HCT116 (cell line): ENCODE measurements around the gene TIPRL. TPM values are rescaled to one million over a fixed set of nuclear protein-coding genes. Genes with fewer than 3 reads are reported as not detected.
"Not testable (repeated sequence)": the region's sequence is repeated elsewhere in the genome, so short reads cannot be mapped to it uniquely, and the experiment has no call there.

Source experiments
- ATAC-seq: fragments of 200-7000 bp; cut with Tn5 transposase; 2 replicates; pipeline ENCODE4 v1.9.1; 2020; ENCODE audit warnings: mild to moderate bottlenecking, moderate library complexity
- BruUV-seq: library from RNA; stranded (reverse); fragments of 400-500 nt; replicated peaks from 2 replicates; lab custom pipeline; 2021; lab: Mats Ljungman, UMichigan
- CTCF ChIA-PET: fragments of 300-600 bp; sonication (Branson Sonifier 250); formaldehyde crosslinking; loops from one replicate; lab custom pipeline; 2021; ENCODE audit warnings: antibody characterized with exemption; lab: Charles Lee
- POLR2A ChIA-PET: fragments of 300-600, 350-600 bp; sonication (Branson Sonifier 250); formaldehyde crosslinking; loops from one replicate; lab custom pipeline; 2021; ENCODE audit warnings: antibody characterized with exemption; lab: Charles Lee
- RAD21 ChIA-PET, 2 experiments: fragments of 300-600 bp; sonication (Branson Sonifier 250); formaldehyde crosslinking; loops; one replicate each; lab custom pipeline; 2023; ENCODE audit warnings: low total read pairs in 2 of 2; ENCODE audit not compliant: uncharacterized antibody in 2 of 2, unreplicated experiment in 2 of 2, low non-redundant PET in 1 of 2; lab: Charles Lee
- DNase-seq: peaks from one replicate; pipeline ENCODE4 v3.0.0-alpha.2; 2010; ENCODE audit warnings: low read depth, low spot score
- H2AFZ ChIP-seq: fragments of 200-600 bp; shearing (Covaris generic), sonication (generic); 2 replicates; pipeline ENCODE4 v1.6.1; 2017; ENCODE audit warnings: low read depth, mixed run types, mixed read lengths, antibody characterized with exemption, low read length; ENCODE audit not compliant: poor library complexity, severe bottlenecking
- H3K27ac ChIP-seq: 2 replicates; pipeline ENCODE4 v1.5.1; 2012; ENCODE audit warnings: low read depth, low read length
- H3K27me3 ChIP-seq: fragments of 200-600 bp; sonication (generic); 2 replicates; pipeline ENCODE4 v1.6.1; 2016; ENCODE audit warnings: mixed run types, low read length, mixed read lengths; ENCODE audit not compliant: insufficient read depth
- H3K36me3 ChIP-seq, 2 experiments: fragments of 200-500 bp in 1 of 2; fragments of 200-600 bp in 1 of 2; sonication (Bioruptor generic) in 1 of 2; sonication (generic) in 1 of 2; 2 replicates each; pipeline versions ENCODE4 v1.5.1 to v1.6.1; 2014 to 2016; ENCODE audit warnings: low read length in 2 of 2, inconsistent platforms in 1 of 2, mixed read lengths in 1 of 2, mixed run types in 1 of 2; ENCODE audit not compliant: insufficient read depth in 2 of 2, control insufficient read depth in 1 of 2
- H3K4me1 ChIP-seq, 2 experiments: fragments of 200-600 bp in 1 of 2; sonication (generic) in 1 of 2; 2 replicates each; pipeline versions ENCODE4 v1.5.1 to v1.6.1; 2012 to 2017; ENCODE audit warnings: low read length in 2 of 2, inconsistent platforms in 1 of 2, mild to moderate bottlenecking in 1 of 2, mixed read lengths in 1 of 2, mixed run types in 1 of 2, moderate library complexity in 1 of 2; ENCODE audit not compliant: insufficient read depth in 2 of 2, control insufficient read depth in 1 of 2
- H3K4me2 ChIP-seq: fragments of 200-600 bp; sonication (generic); 2 replicates; pipeline ENCODE4 v1.6.1; 2017; ENCODE audit warnings: mixed run types, low read length, mixed read lengths
- H3K4me3 ChIP-seq, 2 experiments: fragments of 200-600 bp in 1 of 2; sonication (generic) in 1 of 2; replicated peaks in 1 of 2; 2 replicates each; pipeline ENCODE4 v1.5.1; 2011 to 2016; ENCODE audit warnings: low read length in 2 of 2, control low read depth in 1 of 2, low read depth in 1 of 2, mild to moderate bottlenecking in 1 of 2, mixed read lengths in 1 of 2, mixed run types in 1 of 2
- H3K79me2 ChIP-seq: fragments of 200-600 bp; sonication (generic); 2 replicates; pipeline ENCODE4 v1.6.1; 2017; ENCODE audit warnings: mild to moderate bottlenecking, mixed run types, low read length, moderate library complexity, mixed read lengths; ENCODE audit not compliant: insufficient read depth
- H3K9ac ChIP-seq: fragments of 200-600 bp; sonication (generic); 2 replicates; pipeline ENCODE4 v1.6.1; 2016; ENCODE audit warnings: low read length, mixed read lengths
- H3K9me2 ChIP-seq: fragments of 200-600 bp; sonication (generic), shearing (Covaris generic); 2 replicates; pipeline ENCODE4 v1.6.1; 2017; ENCODE audit warnings: mixed run types, mild to moderate bottlenecking, moderate library complexity; ENCODE audit not compliant: insufficient read depth
- H3K9me3 ChIP-seq, 2 experiments: fragments of 200-500 bp in 1 of 2; fragments of 200-600 bp in 1 of 2; sonication (Bioruptor generic) in 1 of 2; sonication (generic) in 1 of 2; 2 replicates each; pipeline ENCODE4 v1.6.1; 2014 to 2017; ENCODE audit warnings: low read length in 2 of 2, mixed read lengths in 2 of 2, inconsistent platforms in 1 of 2, low read depth in 1 of 2, mild to moderate bottlenecking in 1 of 2, mixed run types in 1 of 2, moderate library complexity in 1 of 2; ENCODE audit not compliant: control insufficient read depth in 1 of 2, insufficient read depth in 1 of 2
- H4K20me1 ChIP-seq: fragments of 200-600 bp; sonication (generic), shearing (Covaris generic); 2 replicates; pipeline ENCODE4 v1.6.1; 2017; ENCODE audit warnings: mixed run types, mild to moderate bottlenecking, moderate library complexity; ENCODE audit not compliant: insufficient read depth
- CBX3 ChIP-seq: IDR thresholded peaks from 2 replicates; pipeline ENCODE4 v1.6.1; 2012; ENCODE audit warnings: low read depth
- ELF1 ChIP-seq: IDR thresholded peaks from 2 replicates; pipeline ENCODE4 v1.6.1; 2012; ENCODE audit warnings: low read depth, borderline replicate concordance
- EZH2 ChIP-seq: fragments of 200-600 bp; sonication (generic); IDR thresholded peaks from 2 replicates; pipeline ENCODE4 v1.6.1; 2017; ENCODE audit warnings: antibody characterized with exemption, mixed run types
- FOSL1 ChIP-seq: IDR thresholded peaks from 2 replicates; pipeline ENCODE4 v1.6.1; 2012; ENCODE audit warnings: low read depth
- RAD21 ChIP-seq: IDR thresholded peaks from 2 replicates; pipeline ENCODE4 v1.6.1; 2012; ENCODE audit warnings: low read depth, mild to moderate bottlenecking
- SIN3A ChIP-seq: IDR thresholded peaks from 2 replicates; pipeline ENCODE4 v1.6.1; 2012; ENCODE audit warnings: low read depth
- SP1 ChIP-seq: IDR thresholded peaks from 2 replicates; pipeline ENCODE4 v1.6.1; 2012; ENCODE audit warnings: low read depth
- TCF7L2 ChIP-seq: IDR thresholded peaks from 2 replicates; pipeline ENCODE4 v1.7.0; 2011; ENCODE audit warnings: borderline replicate concordance, inconsistent platforms; ENCODE audit not compliant: insufficient read depth, insufficient read length; ENCODE audit errors: extremely low read depth
- ZFX ChIP-seq: fragments of 450-650 bp; IDR thresholded peaks from 2 replicates; pipeline ENCODE4 v1.6.1; 2017
- intact Hi-C: fragments of 100-400 bp; cut with micrococcal nuclease; formaldehyde crosslinking; loops from 2 replicates; pipeline ENCODE4 v1.10.0; 2022
- total RNA-seq: library from RNA; stranded (reverse); gene quantifications from one replicate; pipeline ENCODE4 v1.2.1, GENCODE V29; 2021; ENCODE audit not compliant: unreplicated experiment
- TF ChIP-seq, protein P1 (sequence below): IDR thresholded peaks from 2 replicates; pipeline ENCODE4 v1.6.1; 2012; ENCODE audit warnings: low read depth

TIPRL gene
- total RNA-seq, 1 experiment from 2014 or later = 36.4 TPM

DNA sequence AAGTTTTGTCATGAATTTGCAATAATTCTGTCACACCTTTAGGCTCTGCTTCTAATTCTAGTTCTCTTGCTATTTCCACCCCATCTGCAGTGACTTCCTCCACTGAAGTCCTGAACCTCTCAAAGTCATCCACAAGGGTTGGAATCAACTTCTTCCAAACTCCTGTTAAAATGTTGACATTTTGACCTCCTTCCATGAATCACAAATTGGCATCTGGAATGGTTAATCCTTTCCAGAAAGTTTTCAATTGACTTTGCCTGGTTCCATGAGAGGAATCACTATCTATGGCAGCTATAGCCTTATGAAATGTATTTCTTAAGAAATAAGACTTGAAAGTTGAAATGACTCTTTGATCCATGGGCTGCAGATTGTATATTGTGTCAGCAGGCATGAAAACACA is 27.3 kb downstream of the TIPRL start:
- intact Hi-C loops = no loop called here
- TF ChIP-seq TCF7L2 (no peak), ELF1 (no peak), EZH2 (no peak), CBX3 (no peak), SP1 (no peak), SIN3A (no peak), ZFX (no peak), FOSL1 (no peak), RAD21 (no peak)
- TF ChIP-seq, protein P1, sequence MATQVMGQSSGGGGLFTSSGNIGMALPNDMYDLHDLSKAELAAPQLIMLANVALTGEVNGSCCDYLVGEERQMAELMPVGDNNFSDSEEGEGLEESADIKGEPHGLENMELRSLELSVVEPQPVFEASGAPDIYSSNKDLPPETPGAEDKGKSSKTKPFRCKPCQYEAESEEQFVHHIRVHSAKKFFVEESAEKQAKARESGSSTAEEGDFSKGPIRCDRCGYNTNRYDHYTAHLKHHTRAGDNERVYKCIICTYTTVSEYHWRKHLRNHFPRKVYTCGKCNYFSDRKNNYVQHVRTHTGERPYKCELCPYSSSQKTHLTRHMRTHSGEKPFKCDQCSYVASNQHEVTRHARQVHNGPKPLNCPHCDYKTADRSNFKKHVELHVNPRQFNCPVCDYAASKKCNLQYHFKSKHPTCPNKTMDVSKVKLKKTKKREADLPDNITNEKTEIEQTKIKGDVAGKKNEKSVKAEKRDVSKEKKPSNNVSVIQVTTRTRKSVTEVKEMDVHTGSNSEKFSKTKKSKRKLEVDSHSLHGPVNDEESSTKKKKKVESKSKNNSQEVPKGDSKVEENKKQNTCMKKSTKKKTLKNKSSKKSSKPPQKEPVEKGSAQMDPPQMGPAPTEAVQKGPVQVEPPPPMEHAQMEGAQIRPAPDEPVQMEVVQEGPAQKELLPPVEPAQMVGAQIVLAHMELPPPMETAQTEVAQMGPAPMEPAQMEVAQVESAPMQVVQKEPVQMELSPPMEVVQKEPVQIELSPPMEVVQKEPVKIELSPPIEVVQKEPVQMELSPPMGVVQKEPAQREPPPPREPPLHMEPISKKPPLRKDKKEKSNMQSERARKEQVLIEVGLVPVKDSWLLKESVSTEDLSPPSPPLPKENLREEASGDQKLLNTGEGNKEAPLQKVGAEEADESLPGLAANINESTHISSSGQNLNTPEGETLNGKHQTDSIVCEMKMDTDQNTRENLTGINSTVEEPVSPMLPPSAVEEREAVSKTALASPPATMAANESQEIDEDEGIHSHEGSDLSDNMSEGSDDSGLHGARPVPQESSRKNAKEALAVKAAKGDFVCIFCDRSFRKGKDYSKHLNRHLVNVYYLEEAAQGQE = no peak
- CTCF ChIA-PET = no interaction called here
- POLR2A ChIA-PET = no interaction called here
- H3K4me3 ChIP-seq = no peak overlapping the region
- H3K4me1 ChIP-seq = no peaks in the 10 kb centered on the region
- H3K79me2 ChIP-seq = no peaks in the 10 kb centered on the region
- no peaks in the 10 kb centered on the region for H3K9me2 ChIP-seq
- no peak overlapping the region for H2AFZ ChIP-seq
- H3K27me3 ChIP-seq = no peaks in the 10 kb centered on the region
- no peaks in the 10 kb centered on the region for H3K9me3 ChIP-seq
- RAD21 ChIA-PET = no interaction called here
- no peak overlapping the region for H3K27ac ChIP-seq
- no peak overlapping the region for H3K9ac ChIP-seq
- no peak for ATAC-seq
- no TSS peak for BruUV-seq
- DNase-seq = no peak
- no peak overlapping the region for H3K4me2 ChIP-seq
- H3K36me3 ChIP-seq = no peaks in the 10 kb centered on the region; a peak in 1 of 4 replicates
- no peaks in the 10 kb centered on the region for H4K20me1 ChIP-seq

DNA sequence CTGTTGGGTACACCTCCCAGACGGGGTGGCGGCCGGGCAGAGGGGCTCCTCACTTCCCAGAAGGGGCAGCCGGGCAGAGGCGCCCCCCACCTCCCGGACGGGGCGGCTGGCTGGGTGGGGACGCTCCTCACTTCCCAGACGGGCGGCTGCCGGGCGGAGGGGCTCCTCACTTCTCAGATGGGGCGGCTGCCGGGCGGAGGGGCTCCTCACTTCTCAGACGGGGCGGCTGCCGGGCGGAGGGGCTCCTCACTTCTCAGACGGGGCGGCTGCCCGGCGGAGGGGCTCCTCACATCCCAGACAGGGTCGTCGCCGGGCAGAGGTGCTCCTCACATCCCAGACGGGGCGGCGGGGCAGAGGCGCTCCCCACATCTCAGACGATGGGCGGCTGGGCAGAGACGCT is 28.9 kb downstream of the TIPRL start:
- H3K4me2 ChIP-seq, H3K27me3 ChIP-seq, BruUV-seq, H3K79me2 ChIP-seq, H3K36me3 ChIP-seq, H4K20me1 ChIP-seq, H3K27ac ChIP-seq, CTCF ChIA-PET, H3K4me3 ChIP-seq, H3K9me3 ChIP-seq, H2AFZ ChIP-seq, H3K9me2 ChIP-seq, POLR2A ChIA-PET, H3K4me1 ChIP-seq, RAD21 ChIA-PET, H3K9ac ChIP-seq, ATAC-seq, intact Hi-C loops, DNase-seq: not testable (repeated sequence)
